ENCODE results near the gene WDPCP. TPM values are rescaled to one million over a fixed set of nuclear protein-coding genes. Genes with fewer than 3 reads are reported as not detected.
"Not testable (repeated sequence)": the region's sequence is repeated elsewhere in the genome, so short reads cannot be mapped to it uniquely, and the experiment has no call there.

The WDPCP gene
- total RNA-seq, 2 experiments from 2014 or later: 14.8 to 29.3 TPM

DNA sequence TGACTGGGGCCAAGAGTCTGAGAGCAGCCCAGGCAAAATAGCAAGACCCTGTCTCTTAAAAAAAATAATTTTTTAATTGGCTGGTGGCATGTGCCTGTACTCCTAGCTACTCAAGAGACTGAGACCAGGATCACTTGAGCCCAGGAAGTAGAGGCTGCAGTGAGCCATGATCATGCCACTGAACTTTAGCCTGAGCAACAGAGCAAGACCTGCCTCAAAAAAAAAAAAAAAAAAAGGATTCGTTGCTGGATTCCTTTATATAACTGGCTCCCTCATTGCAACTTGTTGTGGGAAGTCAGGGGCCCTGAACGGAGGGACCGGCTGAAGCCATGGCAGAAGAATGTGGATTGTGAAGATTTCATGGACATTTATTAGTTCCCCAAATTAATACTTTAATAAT, 15.3 kb downstream of the WDPCP start:
- H3K9me3 ChIP-seq (ENCODE audit: low read length); intact Hi-C loops (cut with micrococcal nuclease; ENCODE audit: unreplicated experiment); H3K36me3 ChIP-seq (ENCODE audit: insufficient read depth, low read length); H4K20me1 ChIP-seq (ENCODE audit: insufficient read depth, low read length); H3K27ac ChIP-seq (ENCODE audit: low read depth, low read length, poor library complexity, severe bottlenecking); H3K9me2 ChIP-seq (ENCODE audit: insufficient read depth, low read length); DNase-seq (ENCODE audit: low spot score); BruUV-seq (replicated peaks); H3K4me2 ChIP-seq (ENCODE audit: low read length); H2AFZ ChIP-seq (ENCODE audit: low read length); H3K79me2 ChIP-seq (ENCODE audit: insufficient read depth, low read depth, low read length); H3K4me1 ChIP-seq (ENCODE audit: insufficient read depth, low read length, poor library complexity, severe bottlenecking); H3K4me3 ChIP-seq (ENCODE audit: low read depth, low read length, poor library complexity, severe bottlenecking); CTCF ChIA-PET (ENCODE audit: unreplicated experiment): not testable (repeated sequence)
- POLR2A ChIA-PET: interaction anchor here (0.7 kb wide), 1 partner anchor 15 kb away, joined by 3 read pairs; no protein-coding TSS in a partner anchor

DNA sequence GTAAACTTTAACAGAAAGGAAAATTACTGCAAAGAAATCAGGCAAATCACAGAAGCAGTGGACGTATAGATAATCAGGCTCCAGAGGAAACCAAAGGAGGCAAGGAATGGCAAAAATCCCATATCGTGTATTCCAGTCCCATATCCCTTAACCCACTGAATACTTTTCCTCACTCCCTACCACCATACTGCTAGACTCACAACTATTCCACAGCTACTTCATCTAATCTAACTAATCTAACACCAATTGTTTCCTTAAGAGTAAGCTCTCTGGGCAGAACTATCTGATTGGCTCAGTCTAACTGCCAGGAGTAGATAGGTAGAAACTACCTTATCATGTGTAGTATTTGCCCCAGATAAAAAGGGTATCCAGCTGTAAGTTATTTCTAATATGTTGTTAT, 16.3 kb downstream of the WDPCP start:
- BruUV-seq (replicated peaks): no TSS peak
- ChIA-PET CTCF (ENCODE audit: unreplicated experiment) (no interaction called here), POLR2A (no interaction called here)
- no peak for DNase-seq (ENCODE audit: low spot score)
- Histone ChIP-seq H3K9me3 (ENCODE audit: low read length) (peaks cover 14% of the 10 kb centered on the region), H3K4me2 (ENCODE audit: low read length) (no peak overlapping the region), H4K20me1 (ENCODE audit: insufficient read depth, low read length) (no peaks in the 10 kb centered on the region), H3K36me3 (ENCODE audit: insufficient read depth, low read length) (no peaks in the 10 kb centered on the region), H3K4me1 (ENCODE audit: insufficient read depth, low read length, poor library complexity, severe bottlenecking) (no peaks in the 10 kb centered on the region), H3K4me3 (ENCODE audit: low read depth, low read length, poor library complexity, severe bottlenecking) (no peak overlapping the region), H3K9me2 (ENCODE audit: insufficient read depth, low read length) (no peaks in the 10 kb centered on the region), H3K79me2 (ENCODE audit: insufficient read depth, low read depth, low read length) (peaks cover 4% of the 10 kb centered on the region; the same call in 1 of the 2 replicates), H2AFZ (ENCODE audit: low read length) (no peak overlapping the region), H3K27ac (ENCODE audit: low read depth, low read length, poor library complexity, severe bottlenecking) (no peak overlapping the region)
- TF ChIP-seq, protein P1, sequence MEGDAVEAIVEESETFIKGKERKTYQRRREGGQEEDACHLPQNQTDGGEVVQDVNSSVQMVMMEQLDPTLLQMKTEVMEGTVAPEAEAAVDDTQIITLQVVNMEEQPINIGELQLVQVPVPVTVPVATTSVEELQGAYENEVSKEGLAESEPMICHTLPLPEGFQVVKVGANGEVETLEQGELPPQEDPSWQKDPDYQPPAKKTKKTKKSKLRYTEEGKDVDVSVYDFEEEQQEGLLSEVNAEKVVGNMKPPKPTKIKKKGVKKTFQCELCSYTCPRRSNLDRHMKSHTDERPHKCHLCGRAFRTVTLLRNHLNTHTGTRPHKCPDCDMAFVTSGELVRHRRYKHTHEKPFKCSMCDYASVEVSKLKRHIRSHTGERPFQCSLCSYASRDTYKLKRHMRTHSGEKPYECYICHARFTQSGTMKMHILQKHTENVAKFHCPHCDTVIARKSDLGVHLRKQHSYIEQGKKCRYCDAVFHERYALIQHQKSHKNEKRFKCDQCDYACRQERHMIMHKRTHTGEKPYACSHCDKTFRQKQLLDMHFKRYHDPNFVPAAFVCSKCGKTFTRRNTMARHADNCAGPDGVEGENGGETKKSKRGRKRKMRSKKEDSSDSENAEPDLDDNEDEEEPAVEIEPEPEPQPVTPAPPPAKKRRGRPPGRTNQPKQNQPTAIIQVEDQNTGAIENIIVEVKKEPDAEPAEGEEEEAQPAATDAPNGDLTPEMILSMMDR (conservative IDR thresholded peaks at IDR 0.05; ENCODE audit: low read length): no peak
- no peak for TF ChIP-seq EZH2phosphoT487 (IDR thresholded peaks at IDR 0.05; ENCODE audit: borderline replicate concordance, low read depth, low read length)
- intact Hi-C loops (cut with micrococcal nuclease; ENCODE audit: unreplicated experiment): no loop called here

DNA sequence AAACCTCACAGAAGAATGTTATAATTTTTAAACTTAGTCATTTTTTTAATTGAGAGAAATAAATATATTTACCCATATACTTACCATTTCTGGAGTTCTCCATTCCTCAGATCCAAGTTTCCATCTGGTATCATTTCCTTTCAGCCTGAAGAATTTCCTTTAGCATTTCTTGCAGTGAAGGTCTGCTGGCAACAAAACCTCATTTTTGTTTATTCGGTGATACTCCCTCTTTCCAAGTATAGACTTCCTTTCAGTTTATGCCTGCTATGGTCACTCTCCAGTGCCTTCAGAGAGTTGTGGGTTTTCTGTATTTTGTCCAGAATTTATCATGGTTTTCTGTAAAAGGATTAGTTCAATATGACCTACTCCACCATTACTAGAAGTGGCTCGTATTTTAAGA, 17.0 kb downstream of the WDPCP start:
- BruUV-seq (replicated peaks): no TSS peak
- Histone ChIP-seq H3K9me2 (ENCODE audit: insufficient read depth, low read length) (no peaks in the 10 kb centered on the region), H3K27ac (ENCODE audit: low read depth, low read length, poor library complexity, severe bottlenecking) (no peak overlapping the region), H3K36me3 (ENCODE audit: insufficient read depth, low read length) (no peaks in the 10 kb centered on the region), H3K79me2 (ENCODE audit: insufficient read depth, low read depth, low read length) (peaks cover 3% of the 10 kb centered on the region; the same call in 1 of the 2 replicates), H4K20me1 (ENCODE audit: insufficient read depth, low read length) (no peaks in the 10 kb centered on the region), H3K4me1 (ENCODE audit: insufficient read depth, low read length, poor library complexity, severe bottlenecking) (no peaks in the 10 kb centered on the region), H3K9me3 (ENCODE audit: low read length) (peaks cover 20% of the 10 kb centered on the region), H2AFZ (ENCODE audit: low read length) (no peak overlapping the region), H3K4me3 (ENCODE audit: low read depth, low read length, poor library complexity, severe bottlenecking) (no peak overlapping the region), H3K4me2 (ENCODE audit: low read length) (no peak overlapping the region)
- intact Hi-C loops (cut with micrococcal nuclease; ENCODE audit: unreplicated experiment): no loop called here
- CTCF ChIA-PET (ENCODE audit: unreplicated experiment): no interaction called here
- POLR2A ChIA-PET: no interaction called here
- TF ChIP-seq EZH2phosphoT487 (IDR thresholded peaks at IDR 0.05; ENCODE audit: borderline replicate concordance, low read depth, low read length): no peak
- DNase-seq (ENCODE audit: low spot score): no peak

DNA sequence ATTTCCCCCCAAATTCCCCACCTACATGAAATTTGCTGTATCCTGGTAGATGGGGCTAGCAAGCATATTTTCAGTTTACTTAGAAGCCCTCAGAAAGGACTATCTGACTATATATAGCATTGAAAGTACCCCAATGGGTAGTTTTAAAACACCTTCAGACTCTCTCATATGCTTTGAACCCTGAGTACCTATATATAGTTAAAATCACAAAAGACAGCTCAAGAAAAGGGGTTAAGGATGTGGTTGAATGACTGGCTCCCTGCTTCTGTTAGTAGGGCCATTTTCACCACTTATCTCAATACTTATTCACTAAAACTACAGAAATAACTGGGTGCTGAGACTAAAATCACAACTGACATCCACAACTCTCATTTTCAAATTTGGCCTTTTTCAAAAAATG, 18.5 kb downstream of the WDPCP start:
- no TSS peak for BruUV-seq (replicated peaks)
- CTCF ChIA-PET (ENCODE audit: unreplicated experiment): no interaction called here

More for the DNA sequence above, 18.5 kb downstream of the WDPCP start:
- Histone ChIP-seq H3K9me2 (ENCODE audit: insufficient read depth, low read length) (no peaks in the 10 kb centered on the region), H3K4me2 (ENCODE audit: low read length) (no peak overlapping the region), H3K79me2 (ENCODE audit: insufficient read depth, low read depth, low read length) (no peaks in the 10 kb centered on the region), H3K36me3 (ENCODE audit: insufficient read depth, low read length) (no peaks in the 10 kb centered on the region), H4K20me1 (ENCODE audit: insufficient read depth, low read length) (no peaks in the 10 kb centered on the region), H3K27ac (ENCODE audit: low read depth, low read length, poor library complexity, severe bottlenecking) (no peak overlapping the region), H3K4me1 (ENCODE audit: insufficient read depth, low read length, poor library complexity, severe bottlenecking) (no peaks in the 10 kb centered on the region), H2AFZ (ENCODE audit: low read length) (no peak overlapping the region), H3K9me3 (ENCODE audit: low read length) (peaks cover 20% of the 10 kb centered on the region), H3K4me3 (ENCODE audit: low read depth, low read length, poor library complexity, severe bottlenecking) (no peak overlapping the region)
- no peak for DNase-seq (ENCODE audit: low spot score)
- POLR2A ChIA-PET: no interaction called here
- intact Hi-C loops (cut with micrococcal nuclease; ENCODE audit: unreplicated experiment): no loop called here
- TF ChIP-seq, protein P1 (conservative IDR thresholded peaks at IDR 0.05; ENCODE audit: low read length): no peak
- no peak for TF ChIP-seq EZH2phosphoT487 (IDR thresholded peaks at IDR 0.05; ENCODE audit: borderline replicate concordance, low read depth, low read length)

Measured in OCI-LY7 (cell line).